Nephron (organoid): ENCODE data around the gene TNXB.
A peak's percentile ranks its signal among the peaks of the same experiment; 100 is the strongest.
"Not testable (repeated sequence)": the region's sequence is repeated elsewhere in the genome, so short reads cannot be mapped to it uniquely, and the experiment has no call there.

ENCODE experiments used
- H3K27ac Mint-ChIP-seq, 3 experiments: 2 replicates each; pipeline ENCODE4 v1.8.0; 2020; ENCODE audit warnings: mixed read lengths in 3 of 3, mild to moderate bottlenecking in 2 of 3, moderate library complexity in 1 of 3
- H3K27me3 Mint-ChIP-seq: 2 replicates; pipeline ENCODE4 v1.8.0; 2021; ENCODE audit warnings: low read depth, mild to moderate bottlenecking, moderate library complexity, mixed read lengths
- H3K36me3 Mint-ChIP-seq: 2 replicates; pipeline ENCODE4 v1.8.0; 2020; ENCODE audit warnings: low read depth, mixed read lengths
- H3K4me1 Mint-ChIP-seq: 2 replicates; pipeline ENCODE4 v1.8.0; 2020; ENCODE audit warnings: mixed read lengths
- H3K4me3 Mint-ChIP-seq, 3 experiments: 2 replicates each; pipeline ENCODE4 v1.8.0; 2020; ENCODE audit warnings: mild to moderate bottlenecking in 3 of 3, mixed read lengths in 3 of 3, moderate library complexity in 2 of 3
- H3K9me3 Mint-ChIP-seq: 2 replicates; pipeline ENCODE4 v1.8.0; 2020; ENCODE audit warnings: mixed read lengths
- CTCF ChIP-seq, 3 experiments: fragments of 200-600 bp; sonication (generic); IDR thresholded peaks; one replicate each; pipeline ENCODE4 v1.5.0; 2021; ENCODE audit warnings: antibody characterized with exemption in 3 of 3; ENCODE audit not compliant: unreplicated experiment in 3 of 3

The TNXB gene

DNA sequence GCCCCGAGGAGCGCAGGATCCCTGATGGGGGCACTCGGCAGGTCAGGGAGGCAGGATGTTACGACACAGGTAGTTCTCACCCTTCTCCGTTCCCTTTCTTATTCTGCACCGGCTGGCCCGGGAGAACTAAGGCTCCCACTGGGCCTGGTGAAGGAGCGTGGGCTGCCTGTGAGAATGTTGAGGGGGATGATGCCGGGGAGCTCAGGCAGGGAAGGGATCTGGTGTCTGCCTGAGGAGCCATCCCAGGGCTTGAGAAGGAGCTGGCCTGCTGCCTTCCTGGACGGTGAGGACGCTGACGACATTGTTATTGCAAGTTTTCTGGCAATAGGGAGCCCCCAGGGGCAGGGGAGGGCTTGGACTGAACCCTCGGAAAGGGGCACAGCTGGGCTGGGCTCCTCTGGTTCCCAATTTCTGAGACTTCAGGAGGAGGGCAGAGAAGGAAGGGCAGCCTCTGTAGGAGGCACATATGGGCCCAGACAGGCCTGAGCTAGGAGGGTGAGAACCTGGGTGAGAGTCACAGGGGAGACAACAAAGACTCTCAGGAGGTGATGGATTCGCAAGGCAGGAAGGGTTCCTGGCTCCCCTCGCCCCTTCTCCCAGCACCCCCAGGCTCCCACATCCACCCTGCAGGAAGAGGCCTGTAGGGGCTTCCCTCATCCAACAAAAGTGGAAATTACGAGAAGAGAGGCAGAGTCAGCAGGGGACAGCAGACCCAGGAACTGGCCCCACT, 38.2 kb downstream of the TNXB start:
- Mint-ChIP-seq H3K36me3 (no peaks in the 10 kb centered on the region), H3K9me3 (no peaks in the 10 kb centered on the region), H3K27ac (peak overlapping the region in 2 of 3 experiments; percentile 96 to 97), H3K4me1 (peaks cover 54% of the 10 kb centered on the region), H3K27me3 (no peaks in the 10 kb centered on the region), H3K4me3 (peak overlapping the region in 1 of 3 experiments; percentile 43)
- TF ChIP-seq CTCF (IDR thresholded peaks at IDR 0.05; ENCODE audit: unreplicated experiment in 3 of 3) = no peak

GRCh38 chr6:32069878-32070515, 39.1 kb downstream of the TNXB start:
- H3K36me3 Mint-ChIP-seq = no peaks in the 10 kb centered on the region
- no peak for TF ChIP-seq CTCF (IDR thresholded peaks at IDR 0.05; ENCODE audit: unreplicated experiment in 3 of 3)
- H3K4me3 Mint-ChIP-seq = no peak overlapping the region
- H3K27me3 Mint-ChIP-seq = no peaks in the 10 kb centered on the region
- H3K4me1 Mint-ChIP-seq = peaks cover 44% of the 10 kb centered on the region
- H3K9me3 Mint-ChIP-seq = no peaks in the 10 kb centered on the region
- peak overlapping the region in 2 of 3 experiments; percentile 96 to 97 for H3K27ac Mint-ChIP-seq

GRCh38 chr6:32069460-32069859, 39.7 kb downstream of the TNXB start:
- Mint-ChIP-seq H3K27me3 (no peaks in the 10 kb centered on the region), H3K4me3 (no peak overlapping the region), H3K36me3 (no peaks in the 10 kb centered on the region), H3K9me3 (no peaks in the 10 kb centered on the region), H3K27ac (peak overlapping the region in 2 of 3 experiments; percentile 24 to 56), H3K4me1 (peaks cover 39% of the 10 kb centered on the region)
- TF ChIP-seq CTCF (IDR thresholded peaks at IDR 0.05; ENCODE audit: unreplicated experiment in 3 of 3) = no peak

DNA sequence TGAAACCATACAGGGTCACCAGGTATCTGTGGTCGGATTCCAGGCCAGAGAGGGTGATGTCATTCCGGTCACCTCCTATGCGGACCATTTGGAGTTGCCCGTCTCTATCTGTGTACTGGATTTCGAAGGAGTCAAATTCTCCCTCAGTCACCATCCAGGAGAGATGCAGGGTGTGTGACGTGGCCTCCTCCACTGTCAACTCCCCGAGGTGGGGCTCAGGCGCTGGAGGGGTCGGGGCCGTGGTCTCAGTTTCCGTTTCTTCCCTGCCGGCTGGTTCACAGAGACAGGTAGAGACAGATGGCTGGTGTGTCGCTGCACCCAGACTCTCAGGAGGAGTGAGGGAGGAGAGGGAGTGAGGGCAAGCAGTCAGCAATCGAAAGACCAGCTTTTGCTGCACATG, 40.3 kb downstream of the TNXB start:
- H3K4me1 Mint-ChIP-seq = peaks cover 35% of the 10 kb centered on the region
- H3K4me3 Mint-ChIP-seq = no peak overlapping the region
- no peak for TF ChIP-seq CTCF (IDR thresholded peaks at IDR 0.05; ENCODE audit: unreplicated experiment in 3 of 3)
- no peaks in the 10 kb centered on the region for H3K9me3 Mint-ChIP-seq
- peak overlapping the region in 2 of 3 experiments; percentile 24 to 56 for H3K27ac Mint-ChIP-seq
- no peaks in the 10 kb centered on the region for H3K36me3 Mint-ChIP-seq
- H3K27me3 Mint-ChIP-seq = no peaks in the 10 kb centered on the region

- not testable (repeated sequence) for H3K4me3 Mint-ChIP-seq, H3K9me3 Mint-ChIP-seq, H3K27me3 Mint-ChIP-seq, H3K36me3 Mint-ChIP-seq, H3K27ac Mint-ChIP-seq
- peaks cover 32% of the 10 kb centered on the region for H3K4me1 Mint-ChIP-seq
Observed at GRCh38 chr6:32068315-32068714, 40.8 kb downstream of the TNXB start.

DNA sequence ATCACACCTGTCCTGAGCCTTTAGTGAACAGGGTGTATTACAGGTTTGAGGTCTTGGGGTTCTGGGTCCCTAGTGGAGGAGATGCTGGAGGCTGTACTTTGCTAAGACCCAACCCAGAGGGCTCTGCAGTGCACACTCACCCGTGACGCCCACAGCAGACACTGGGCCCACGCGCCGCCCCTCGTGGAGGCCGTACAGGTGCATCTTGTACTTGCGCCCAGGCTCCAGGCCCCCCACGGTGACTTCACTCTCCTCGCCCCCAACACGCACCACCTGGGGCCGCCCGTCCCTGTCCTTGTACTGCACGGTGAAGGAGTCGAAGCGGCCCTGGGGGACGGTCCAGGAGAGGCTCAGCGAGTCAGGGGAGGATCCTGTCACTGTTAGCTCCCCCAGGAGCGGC, 41.6 kb downstream of the TNXB start:
- H3K4me1 Mint-ChIP-seq = peaks cover 26% of the 10 kb centered on the region
- not testable (repeated sequence) for H3K27me3 Mint-ChIP-seq, H3K36me3 Mint-ChIP-seq, H3K4me3 Mint-ChIP-seq, H3K27ac Mint-ChIP-seq, H3K9me3 Mint-ChIP-seq

- no peaks in the 10 kb centered on the region for H3K27me3 Mint-ChIP-seq
- no peaks in the 10 kb centered on the region for H3K9me3 Mint-ChIP-seq
- no peak overlapping the region for H3K27ac Mint-ChIP-seq
- no peaks in the 10 kb centered on the region for H3K36me3 Mint-ChIP-seq
- H3K4me1 Mint-ChIP-seq = peaks cover 5% of the 10 kb centered on the region
- H3K4me3 Mint-ChIP-seq = no peak overlapping the region
- no peak for TF ChIP-seq CTCF (IDR thresholded peaks at IDR 0.05; ENCODE audit: unreplicated experiment in 3 of 3)
Observed at GRCh38 chr6:32064706-32065105, 44.4 kb downstream of the TNXB start.
